GM23338 (cell line): ENCODE data around the gene MBNL1.

Experiments
- CREB1 ChIP-seq: fragments of 250-450 bp; sonication (Bioruptor Pico); IDR thresholded peaks from 2 replicates; pipeline ENCODE4 v1.5.0; 2020; ENCODE audit warnings: low read depth, mild to moderate bottlenecking, moderate library complexity
- CTCF ChIP-seq, 2 experiments: fragments of 200-600 bp in 1 of 2; sonication (generic) in 1 of 2; conservative IDR thresholded peaks; 2 replicates each; pipeline versions ENCODE4 v1.5.1 to v1.6.1; 2016 to 2017; ENCODE audit warnings: antibody characterized with exemption in 2 of 2, low read depth in 2 of 2, mild to moderate bottlenecking in 2 of 2, moderate library complexity in 1 of 2
- EZH2 ChIP-seq: fragments of 200-600 bp; sonication (generic); IDR thresholded peaks from one replicate; pipeline ENCODE4 v1.8.0; 2017; ENCODE audit warnings: antibody characterized with exemption, mild to moderate bottlenecking, low read depth; ENCODE audit not compliant: unreplicated experiment

GRCh38 chr3:152300029-152300731 is 31.5 kb downstream of the MBNL1 start:
- TF ChIP-seq CTCF (conservative IDR thresholded peaks at IDR 0.05; ENCODE audit: low read depth in 2 of 2): no peak
- no peak for TF ChIP-seq CREB1 (CRISPR knock-in tag)
- no peak for TF ChIP-seq EZH2
